C4-2B (cell line): ENCODE measurements around the gene SLC22A15.
"Not testable (repeated sequence)": the region's sequence is repeated elsewhere in the genome, so short reads cannot be mapped to it uniquely, and the experiment has no call there.

Source experiments
- H3K27ac ChIP-seq: fragments of 450-650 bp; 2 replicates; pipeline ENCODE4 v1.5.1; 2017
- CTCF ChIP-seq: fragments of 450-650 bp; conservative IDR thresholded peaks from 2 replicates; pipeline ENCODE4 v1.5.1; 2017; ENCODE audit warnings: mild to moderate bottlenecking
- ZFX ChIP-seq: fragments of 450-650 bp; IDR thresholded peaks from 2 replicates; pipeline ENCODE4 v1.6.1; 2017

Gene SLC22A15

GRCh38 chr1:115982400-115982799 is 6.1 kb downstream of the SLC22A15 start:
- no peak for TF ChIP-seq ZFX
- TF ChIP-seq CTCF, result no peak
- H3K27ac ChIP-seq, result no peak overlapping the region

GRCh38 chr1:115983584-115983983 is 7.3 kb downstream of the SLC22A15 start:
- TF ChIP-seq CTCF (no peak), ZFX (no peak)
- no peak overlapping the region for H3K27ac ChIP-seq

- TF ChIP-seq CTCF (no peak), ZFX (no peak)
- H3K27ac ChIP-seq, result no peak overlapping the region
Observed at GRCh38 chr1:115987623-115988022, 11.3 kb downstream of the SLC22A15 start.

GRCh38 chr1:115988953-115989352 is 12.6 kb downstream of the SLC22A15 start:
- TF ChIP-seq CTCF (no peak), ZFX (no peak)
- H3K27ac ChIP-seq, result no peak overlapping the region

GRCh38 chr1:115989699-115990098 is 13.4 kb downstream of the SLC22A15 start:
- H3K27ac ChIP-seq, result no peak overlapping the region
- TF ChIP-seq CTCF, result no peak
- TF ChIP-seq ZFX, result no peak

GRCh38 chr1:115991909-115992308 is 15.6 kb downstream of the SLC22A15 start:
- H3K27ac ChIP-seq, result no peak overlapping the region
- TF ChIP-seq ZFX, result no peak
- no peak for TF ChIP-seq CTCF

- H3K27ac ChIP-seq, result not testable (repeated sequence)
Observed at GRCh38 chr1:115997921-115998320, 21.6 kb downstream of the SLC22A15 start.

- no peak for TF ChIP-seq ZFX
- no peak for TF ChIP-seq CTCF
- no peak overlapping the region for H3K27ac ChIP-seq
Observed at GRCh38 chr1:116001739-116002487, 25.6 kb downstream of the SLC22A15 start.
